K562 (cell line): Measurements from ENCODE around the gene UPF2. TPM values are rescaled to one million over a fixed set of nuclear protein-coding genes. Genes with fewer than 3 reads are reported as not detected.
A peak's percentile ranks its signal among the peaks of the same experiment; 100 is the strongest.

ENCODE experiments used
- ARNT ChIP-seq, 2 experiments: fragments of 450-650 bp; IDR thresholded peaks; 2 replicates each; pipeline ENCODE4 v1.6.1; 2016; ENCODE audit warnings: mild to moderate bottlenecking in 1 of 2
- CREB1 ChIP-seq, 2 experiments: sonication (generic) in 1 of 2; formaldehyde crosslinking in 1 of 2; IDR thresholded peaks; 2 replicates each; pipeline versions ENCODE4 v1.6.1 to v1.8.0; 2012 to 2022; ENCODE audit warnings: inconsistent platforms in 1 of 2, mild to moderate bottlenecking in 1 of 2, missing genetic modification reagents in 1 of 2, moderate library complexity in 1 of 2
- DDX20 ChIP-seq: fragments of 450-650 bp; IDR thresholded peaks from 2 replicates; pipeline ENCODE4 v1.6.1; 2016; ENCODE audit warnings: missing genetic modification characterization, low read depth, mild to moderate bottlenecking, missing compliant biosample characterization, moderate library complexity
- HMBOX1 ChIP-seq: sonication (generic); IDR thresholded peaks from 2 replicates; pipeline ENCODE4 v1.6.1; 2016
- HOXB6 ChIP-seq: fragments of 250-450 bp; sonication (Bioruptor Pico); IDR thresholded peaks from 2 replicates; pipeline ENCODE4 v1.5.1; 2022; ENCODE audit warnings: mild to moderate bottlenecking, borderline replicate concordance
- MEF2A ChIP-seq: IDR thresholded peaks from 2 replicates; pipeline ENCODE4 v1.6.1; 2011; ENCODE audit warnings: low read depth, mild to moderate bottlenecking, low read length, moderate library complexity; ENCODE audit not compliant: control insufficient read depth
- PCBP2 ChIP-seq: fragments of 200-400 bp; formaldehyde crosslinking; IDR thresholded peaks from 2 replicates; pipeline ENCODE4 v1.6.1; 2018; ENCODE audit warnings: low read length, low read depth, mild to moderate bottlenecking, moderate library complexity; ENCODE audit not compliant: poor library complexity, severe bottlenecking
- RAD51 ChIP-seq: fragments of 450-650 bp; IDR thresholded peaks from 2 replicates; pipeline ENCODE4 v1.7.1; 2016; ENCODE audit warnings: low read depth, mild to moderate bottlenecking, borderline replicate concordance
- RBM34 ChIP-seq: fragments of 200-400 bp; formaldehyde crosslinking; IDR thresholded peaks from 2 replicates; pipeline ENCODE4 v1.6.1; 2018; ENCODE audit warnings: low read length, borderline replicate concordance; ENCODE audit not compliant: insufficient read depth
- RFX7 ChIP-seq: fragments of 250-450 bp; sonication (Bioruptor Pico); IDR thresholded peaks from 2 replicates; pipeline ENCODE4 v1.5.1; 2021; ENCODE audit warnings: mild to moderate bottlenecking
- SMAD2 ChIP-seq: fragments of 150-350 bp; IDR thresholded peaks from 2 replicates; pipeline ENCODE4 v1.6.1; 2014; ENCODE audit warnings: low read depth, mild to moderate bottlenecking, low read length
- SMARCB1 ChIP-seq: IDR thresholded peaks from 2 replicates; pipeline ENCODE4 v1.6.1; 2011; ENCODE audit warnings: improper control_type of control experiment, low read depth; ENCODE audit not compliant: insufficient read length
- TCF3 ChIP-seq: sonication (generic); formaldehyde crosslinking; IDR thresholded peaks from 2 replicates; pipeline ENCODE4 v1.4.0; 2020; ENCODE audit warnings: mild to moderate bottlenecking, missing genetic modification reagents
- TEAD1 ChIP-seq, 2 experiments: fragments of 450-650 bp in 1 of 2; sonication (generic) in 1 of 2; formaldehyde crosslinking; IDR thresholded peaks; 2 replicates each; pipeline versions ENCODE4 v1.4.0 to v1.8.0; 2020 to 2022; ENCODE audit warnings: mild to moderate bottlenecking in 2 of 2, missing genetic modification reagents in 1 of 2
- VEZF1 ChIP-seq: fragments of 200-800 bp; sonication (Bioruptor generic); IDR thresholded peaks from 2 replicates; pipeline ENCODE4 v1.6.1; 2017; ENCODE audit warnings: missing genetic modification characterization, missing compliant biosample characterization
- ZFX ChIP-seq: sonication (generic); formaldehyde crosslinking; IDR thresholded peaks from 2 replicates; pipeline ENCODE4 v1.8.0; 2022; ENCODE audit warnings: mild to moderate bottlenecking, missing genetic modification reagents, moderate library complexity
- ZNF146 ChIP-seq: IDR thresholded peaks from one replicate; pipeline ENCODE4 v1.6.1; 2018; ENCODE audit warnings: missing compliant biosample characterization; ENCODE audit not compliant: unreplicated experiment
- ZNF699 ChIP-seq: fragments of 250-450 bp; sonication (Bioruptor Pico); IDR thresholded peaks from 2 replicates; pipeline ENCODE4 v1.8.0; 2021; ENCODE audit warnings: mild to moderate bottlenecking, moderate library complexity; ENCODE audit not compliant: insufficient replicate concordance
- ZNF780A ChIP-seq: fragments of 250-450 bp; sonication (Bioruptor Pico); IDR thresholded peaks from 2 replicates; pipeline ENCODE4 v1.5.0; 2021; ENCODE audit warnings: mild to moderate bottlenecking
- polyA plus RNA-seq, 8 experiments: library from polyadenylated mRNA; depleted of rRNA in 4 of 8; stranded (reverse) in 5 of 8; unstranded in 3 of 8; fragments of >200 nt; fragmentation: Nextera tagmentation in 2 of 8; fragmentation: Illumina TruSeq in 1 of 8; extraction: Ambion mirVana in 2 of 8; extraction: Trizol in 1 of 8; gene quantifications; 2 replicates each; pipeline versions ENCODE4 v1.2.1 to v1.2.3, GENCODE V29; 2011 to 2014; ENCODE audit warnings: inconsistent platforms in 1 of 8, missing spikeins in 1 of 8
- total RNA-seq, 7 experiments: library from RNA; depleted of rRNA in 6 of 7; stranded (reverse); fragments of >200 nt in 6 of 7; fragmentation: Illumina TruSeq in 2 of 7; extraction: Trizol in 2 of 7; gene quantifications; 2 replicates each; pipeline versions ENCODE4 v1.2.1 to v1.2.3, GENCODE V29; 2011 to 2021; ENCODE audit warnings: low replicate concordance in 1 of 7
- TF ChIP-seq, protein P1 (sequence below): sonication (generic); formaldehyde crosslinking; IDR thresholded peaks from 2 replicates; pipeline ENCODE4 v1.9.0; 2022; ENCODE audit warnings: mild to moderate bottlenecking, missing genetic modification reagents
- TF ChIP-seq, protein P2 (sequence below), 2 experiments: IDR thresholded peaks in 1 of 2; conservative IDR thresholded peaks in 1 of 2; 2 replicates each; pipeline ENCODE4 v1.6.1; 2016; ENCODE audit warnings: low read depth in 2 of 2, mild to moderate bottlenecking in 1 of 2, missing compliant biosample characterization in 1 of 2, missing genetic modification characterization in 1 of 2, moderate library complexity in 1 of 2

Gene UPF2
- total and polyA plus RNA-seq, 9 of the 15 experiments (the other 6 are each of a cell fraction or from before 2014, with no cell fraction given): 13.9 to 37.7 (median 23.7) TPM

GRCh38 chr10:12068449-12069269 lies 26.1 kb upstream of the UPF2 start, which contains the start of gene DHTKD1 (continued):
- peak; percentile 34; the same call in 1 of the 2 replicates for TF ChIP-seq CREB1 (IDR thresholded peaks at IDR 0.05)
- peak; percentile 57; the same call in 1 of the 2 replicates for TF ChIP-seq CREB1 (CRISPR knock-in tag; IDR thresholded peaks at IDR 0.05)
- peak; percentile 28; the same call in 1 of the 2 replicates for TF ChIP-seq TCF3 (CRISPR knock-in tag)
- TF ChIP-seq RBM34: no peak
- TF ChIP-seq HOXB6: no peak
- TF ChIP-seq, protein P1, sequence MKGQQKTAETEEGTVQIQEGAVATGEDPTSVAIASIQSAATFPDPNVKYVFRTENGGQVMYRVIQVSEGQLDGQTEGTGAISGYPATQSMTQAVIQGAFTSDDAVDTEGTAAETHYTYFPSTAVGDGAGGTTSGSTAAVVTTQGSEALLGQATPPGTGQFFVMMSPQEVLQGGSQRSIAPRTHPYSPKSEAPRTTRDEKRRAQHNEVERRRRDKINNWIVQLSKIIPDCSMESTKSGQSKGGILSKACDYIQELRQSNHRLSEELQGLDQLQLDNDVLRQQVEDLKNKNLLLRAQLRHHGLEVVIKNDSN: no peak; the same call in 1 of the 2 replicates
- TF ChIP-seq SMAD2: no peak
- TF ChIP-seq RFX7 (CRISPR knock-in tag): no peak
- no peak for TF ChIP-seq TEAD1 (CRISPR knock-in tag; IDR thresholded peaks at IDR 0.05)
- no peak for TF ChIP-seq HMBOX1
- TF ChIP-seq RAD51: 0 out of 2 replicates have a peak, but pooled peaks have one; percentile 9
- no peak for TF ChIP-seq PCBP2
- no peak for TF ChIP-seq ZNF699 (CRISPR knock-in tag)
- TF ChIP-seq, protein P2, sequence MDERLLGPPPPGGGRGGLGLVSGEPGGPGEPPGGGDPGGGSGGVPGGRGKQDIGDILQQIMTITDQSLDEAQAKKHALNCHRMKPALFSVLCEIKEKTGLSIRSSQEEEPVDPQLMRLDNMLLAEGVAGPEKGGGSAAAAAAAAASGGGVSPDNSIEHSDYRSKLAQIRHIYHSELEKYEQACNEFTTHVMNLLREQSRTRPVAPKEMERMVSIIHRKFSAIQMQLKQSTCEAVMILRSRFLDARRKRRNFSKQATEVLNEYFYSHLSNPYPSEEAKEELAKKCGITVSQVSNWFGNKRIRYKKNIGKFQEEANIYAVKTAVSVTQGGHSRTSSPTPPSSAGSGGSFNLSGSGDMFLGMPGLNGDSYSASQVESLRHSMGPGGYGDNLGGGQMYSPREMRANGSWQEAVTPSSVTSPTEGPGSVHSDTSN (CRISPR knock-in tag; IDR thresholded peaks at IDR 0.05; ENCODE audit: low read depth): no peak
- TF ChIP-seq, protein P2 (tag; conservative IDR thresholded peaks at IDR 0.05; ENCODE audit: low read depth): no peak
- peak; percentile 23; the same call in 1 of the 2 replicates for TF ChIP-seq ZFX (CRISPR knock-in tag)
- no peak for TF ChIP-seq ZNF780A (CRISPR knock-in tag)
- TF ChIP-seq ZNF146: no peak
- TF ChIP-seq VEZF1 (CRISPR knock-in tag): peak; percentile 52
- TF ChIP-seq SMARCB1: no peak
- no peak for TF ChIP-seq DDX20 (tag)
- no peak for TF ChIP-seq ARNT (IDR thresholded peaks at IDR 0.05)
- TF ChIP-seq MEF2A: no peak
